GM23338 (cell line): Measurements from ENCODE around the gene SLC35A3. TPM values are rescaled to one million over a fixed set of nuclear protein-coding genes. Genes with fewer than 3 reads are reported as not detected.

Source experiments
- ATAC-seq: fragments of 200-7000 bp; cut with Tn5 transposase; 3 replicates; pipeline ENCODE4 v1.9.1; 2020
- DNase-seq: peaks from one replicate; pipeline ENCODE4 v3.0.0-alpha.2; 2015; ENCODE audit warnings: low spot score
- H2AFZ ChIP-seq: fragments of 200-600 bp; sonication (generic); 2 replicates; pipeline ENCODE4 v1.8.0; 2016; ENCODE audit warnings: antibody characterized with exemption, mild to moderate bottlenecking, moderate library complexity
- H3F3A ChIP-seq: fragments of 200-600 bp; sonication (generic); replicated peaks from 2 replicates; pipeline ENCODE4 v1.8.0; 2017; ENCODE audit warnings: antibody characterized with exemption, mixed run types, low read depth
- H3K27ac ChIP-seq: fragments of 200-600 bp; sonication (generic); 2 replicates; pipeline ENCODE4 v1.6.1; 2016; ENCODE audit warnings: low read depth
- H3K27me3 ChIP-seq: fragments of 200-600 bp; sonication (generic); 2 replicates; pipeline ENCODE4 v1.8.0; 2016; ENCODE audit warnings: mild to moderate bottlenecking, mixed run types, moderate library complexity; ENCODE audit not compliant: insufficient read depth
- H3K36me3 ChIP-seq: fragments of 200-600 bp; sonication (generic); 2 replicates; pipeline ENCODE4 v1.8.0; 2016; ENCODE audit warnings: mild to moderate bottlenecking; ENCODE audit not compliant: insufficient read depth
- H3K4me1 ChIP-seq: fragments of 200-600 bp; sonication (generic); 2 replicates; pipeline ENCODE4 v1.8.0; 2016; ENCODE audit warnings: mild to moderate bottlenecking, moderate library complexity; ENCODE audit not compliant: insufficient read depth
- H3K4me2 ChIP-seq: fragments of 200-600 bp; sonication (generic); 2 replicates; pipeline ENCODE4 v1.7.1; 2017; ENCODE audit warnings: mixed run types
- H3K4me3 ChIP-seq: fragments of 200-600 bp; sonication (generic); 2 replicates; pipeline ENCODE4 v1.6.1; 2016; ENCODE audit warnings: mixed run types
- H3K79me2 ChIP-seq: fragments of 200-600 bp; sonication (generic); replicated peaks from 2 replicates; pipeline ENCODE4 v1.8.0; 2017; ENCODE audit warnings: mild to moderate bottlenecking; ENCODE audit not compliant: insufficient read depth
- H3K9me2 ChIP-seq: fragments of 200-600 bp; sonication (generic); 2 replicates; pipeline ENCODE4 v1.8.0; 2017; ENCODE audit not compliant: insufficient read depth
- H4K20me1 ChIP-seq: fragments of 200-600 bp; sonication (generic); replicated peaks from 2 replicates; pipeline ENCODE4 v1.8.0; 2017; ENCODE audit warnings: mild to moderate bottlenecking; ENCODE audit not compliant: insufficient read depth
- H3K27ac Mint-ChIP-seq: 2 replicates; pipeline ENCODE4 v1.8.0; 2020; ENCODE audit warnings: inconsistent platforms, mild to moderate bottlenecking, moderate library complexity, mixed read lengths
- H3K27me3 Mint-ChIP-seq: 3 replicates; pipeline ENCODE4 v1.8.0; 2022; ENCODE audit warnings: low read depth, mild to moderate bottlenecking, moderate library complexity, mixed read lengths, inconsistent platforms; ENCODE audit not compliant: insufficient read depth, poor library complexity
- H3K36me3 Mint-ChIP-seq: 3 replicates; pipeline ENCODE4 v1.8.0; 2021; ENCODE audit warnings: low read depth, mild to moderate bottlenecking, inconsistent platforms, moderate library complexity, mixed read lengths
- H3K4me1 Mint-ChIP-seq: 3 replicates; pipeline ENCODE4 v1.8.0; 2020; ENCODE audit warnings: mild to moderate bottlenecking, inconsistent platforms, mixed read lengths
- H3K4me3 Mint-ChIP-seq: 3 replicates; pipeline ENCODE4 v1.8.0; 2021; ENCODE audit warnings: moderate library complexity, mild to moderate bottlenecking, inconsistent platforms, mixed read lengths
- H3K9me3 Mint-ChIP-seq: 3 replicates; pipeline ENCODE4 v1.8.0; 2020; ENCODE audit warnings: moderate library complexity, mild to moderate bottlenecking, inconsistent platforms, mixed read lengths
- CREB1 ChIP-seq: fragments of 250-450 bp; sonication (Bioruptor Pico); IDR thresholded peaks from 2 replicates; pipeline ENCODE4 v1.5.0; 2020; ENCODE audit warnings: low read depth, mild to moderate bottlenecking, moderate library complexity
- EZH2 ChIP-seq: fragments of 200-600 bp; sonication (generic); IDR thresholded peaks from one replicate; pipeline ENCODE4 v1.8.0; 2017; ENCODE audit warnings: antibody characterized with exemption, mild to moderate bottlenecking, low read depth; ENCODE audit not compliant: unreplicated experiment
- EZH2phosphoT487 ChIP-seq: fragments of 200-600 bp; sonication (generic); IDR thresholded peaks from one replicate; pipeline ENCODE4 v1.8.1; 2018; ENCODE audit warnings: antibody characterized with exemption; ENCODE audit not compliant: unreplicated experiment
- JUNB ChIP-seq: IDR thresholded peaks from one replicate; pipeline ENCODE4 v1.6.1; 2016; ENCODE audit warnings: antibody characterized with exemption; ENCODE audit not compliant: unreplicated experiment
- POLR2AphosphoS5 ChIP-seq: IDR thresholded peaks from 2 replicates; pipeline ENCODE4 v1.6.1; 2016; ENCODE audit warnings: antibody characterized with exemption, low read depth
- STAT1 ChIP-seq: IDR thresholded peaks from one replicate; pipeline ENCODE4 v1.6.1; 2016; ENCODE audit warnings: antibody characterized with exemption; ENCODE audit not compliant: unreplicated experiment
- ZNF331 ChIP-seq: fragments of 250-450 bp; sonication (Bioruptor Pico); IDR thresholded peaks from 2 replicates; pipeline ENCODE4 v1.5.0; 2020; ENCODE audit warnings: low read depth, mild to moderate bottlenecking, moderate library complexity
- polyA plus RNA-seq: library from polyadenylated mRNA; unstranded; fragments of >200 nt; fragmentation: Nextera tagmentation; extraction: Ambion mirVana; gene quantifications from 2 replicates; pipeline ENCODE4 v1.2.1, GENCODE V29; 2016
- total RNA-seq: library from RNA; depleted of rRNA; stranded (reverse); fragments of >200 nt; shearing (Covaris generic); gene quantifications from 2 replicates; pipeline ENCODE4 v1.2.3, GENCODE V29; 2014
- TF ChIP-seq, protein P1 (sequence below): fragments of 250-450 bp; sonication (Bioruptor Pico); IDR thresholded peaks from 2 replicates; pipeline ENCODE4 v1.5.0; 2020; ENCODE audit warnings: mild to moderate bottlenecking, moderate library complexity
- TF ChIP-seq, protein P2 (sequence below): IDR thresholded peaks from one replicate; pipeline ENCODE4 v1.6.1; 2018; ENCODE audit warnings: antibody characterized with exemption; ENCODE audit not compliant: unreplicated experiment
- TF ChIP-seq, protein P3 (sequence below): IDR thresholded peaks from 2 replicates; pipeline ENCODE4 v1.6.1; 2016; ENCODE audit warnings: antibody characterized with exemption
- TF ChIP-seq, protein P4 (sequence below), 2 experiments: fragments of 200-600 bp in 1 of 2; sonication (generic) in 1 of 2; conservative IDR thresholded peaks; 2 replicates each; pipeline versions ENCODE4 v1.5.1 to v1.6.1; 2016 to 2017; ENCODE audit warnings: antibody characterized with exemption in 2 of 2, low read depth in 2 of 2, mild to moderate bottlenecking in 2 of 2, moderate library complexity in 1 of 2

The SLC35A3 gene
- total and polyA plus RNA-seq, 2 experiments from 2014 or later = 7.6 to 27.2 TPM

DNA sequence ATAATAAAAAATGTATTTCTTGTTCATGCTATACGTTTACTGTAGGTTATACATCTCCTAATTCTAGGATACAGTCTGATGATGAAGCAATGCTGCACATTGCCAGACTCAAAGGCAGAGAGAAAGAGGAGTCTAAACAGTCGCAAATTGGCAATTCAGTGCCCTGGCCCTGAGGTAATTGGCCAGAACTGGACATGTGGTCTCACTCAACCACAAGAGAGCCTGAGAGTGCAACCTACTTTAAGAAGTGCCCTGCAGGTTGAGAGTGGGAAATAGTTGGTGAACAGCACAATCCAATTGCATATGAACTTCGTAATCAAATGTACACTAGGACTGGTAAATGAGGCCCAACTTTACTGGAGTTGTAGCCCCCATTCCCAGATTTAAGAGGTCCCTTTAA, 5.0 kb upstream of the SLC35A3 start (continued):
- TF ChIP-seq, protein P1, sequence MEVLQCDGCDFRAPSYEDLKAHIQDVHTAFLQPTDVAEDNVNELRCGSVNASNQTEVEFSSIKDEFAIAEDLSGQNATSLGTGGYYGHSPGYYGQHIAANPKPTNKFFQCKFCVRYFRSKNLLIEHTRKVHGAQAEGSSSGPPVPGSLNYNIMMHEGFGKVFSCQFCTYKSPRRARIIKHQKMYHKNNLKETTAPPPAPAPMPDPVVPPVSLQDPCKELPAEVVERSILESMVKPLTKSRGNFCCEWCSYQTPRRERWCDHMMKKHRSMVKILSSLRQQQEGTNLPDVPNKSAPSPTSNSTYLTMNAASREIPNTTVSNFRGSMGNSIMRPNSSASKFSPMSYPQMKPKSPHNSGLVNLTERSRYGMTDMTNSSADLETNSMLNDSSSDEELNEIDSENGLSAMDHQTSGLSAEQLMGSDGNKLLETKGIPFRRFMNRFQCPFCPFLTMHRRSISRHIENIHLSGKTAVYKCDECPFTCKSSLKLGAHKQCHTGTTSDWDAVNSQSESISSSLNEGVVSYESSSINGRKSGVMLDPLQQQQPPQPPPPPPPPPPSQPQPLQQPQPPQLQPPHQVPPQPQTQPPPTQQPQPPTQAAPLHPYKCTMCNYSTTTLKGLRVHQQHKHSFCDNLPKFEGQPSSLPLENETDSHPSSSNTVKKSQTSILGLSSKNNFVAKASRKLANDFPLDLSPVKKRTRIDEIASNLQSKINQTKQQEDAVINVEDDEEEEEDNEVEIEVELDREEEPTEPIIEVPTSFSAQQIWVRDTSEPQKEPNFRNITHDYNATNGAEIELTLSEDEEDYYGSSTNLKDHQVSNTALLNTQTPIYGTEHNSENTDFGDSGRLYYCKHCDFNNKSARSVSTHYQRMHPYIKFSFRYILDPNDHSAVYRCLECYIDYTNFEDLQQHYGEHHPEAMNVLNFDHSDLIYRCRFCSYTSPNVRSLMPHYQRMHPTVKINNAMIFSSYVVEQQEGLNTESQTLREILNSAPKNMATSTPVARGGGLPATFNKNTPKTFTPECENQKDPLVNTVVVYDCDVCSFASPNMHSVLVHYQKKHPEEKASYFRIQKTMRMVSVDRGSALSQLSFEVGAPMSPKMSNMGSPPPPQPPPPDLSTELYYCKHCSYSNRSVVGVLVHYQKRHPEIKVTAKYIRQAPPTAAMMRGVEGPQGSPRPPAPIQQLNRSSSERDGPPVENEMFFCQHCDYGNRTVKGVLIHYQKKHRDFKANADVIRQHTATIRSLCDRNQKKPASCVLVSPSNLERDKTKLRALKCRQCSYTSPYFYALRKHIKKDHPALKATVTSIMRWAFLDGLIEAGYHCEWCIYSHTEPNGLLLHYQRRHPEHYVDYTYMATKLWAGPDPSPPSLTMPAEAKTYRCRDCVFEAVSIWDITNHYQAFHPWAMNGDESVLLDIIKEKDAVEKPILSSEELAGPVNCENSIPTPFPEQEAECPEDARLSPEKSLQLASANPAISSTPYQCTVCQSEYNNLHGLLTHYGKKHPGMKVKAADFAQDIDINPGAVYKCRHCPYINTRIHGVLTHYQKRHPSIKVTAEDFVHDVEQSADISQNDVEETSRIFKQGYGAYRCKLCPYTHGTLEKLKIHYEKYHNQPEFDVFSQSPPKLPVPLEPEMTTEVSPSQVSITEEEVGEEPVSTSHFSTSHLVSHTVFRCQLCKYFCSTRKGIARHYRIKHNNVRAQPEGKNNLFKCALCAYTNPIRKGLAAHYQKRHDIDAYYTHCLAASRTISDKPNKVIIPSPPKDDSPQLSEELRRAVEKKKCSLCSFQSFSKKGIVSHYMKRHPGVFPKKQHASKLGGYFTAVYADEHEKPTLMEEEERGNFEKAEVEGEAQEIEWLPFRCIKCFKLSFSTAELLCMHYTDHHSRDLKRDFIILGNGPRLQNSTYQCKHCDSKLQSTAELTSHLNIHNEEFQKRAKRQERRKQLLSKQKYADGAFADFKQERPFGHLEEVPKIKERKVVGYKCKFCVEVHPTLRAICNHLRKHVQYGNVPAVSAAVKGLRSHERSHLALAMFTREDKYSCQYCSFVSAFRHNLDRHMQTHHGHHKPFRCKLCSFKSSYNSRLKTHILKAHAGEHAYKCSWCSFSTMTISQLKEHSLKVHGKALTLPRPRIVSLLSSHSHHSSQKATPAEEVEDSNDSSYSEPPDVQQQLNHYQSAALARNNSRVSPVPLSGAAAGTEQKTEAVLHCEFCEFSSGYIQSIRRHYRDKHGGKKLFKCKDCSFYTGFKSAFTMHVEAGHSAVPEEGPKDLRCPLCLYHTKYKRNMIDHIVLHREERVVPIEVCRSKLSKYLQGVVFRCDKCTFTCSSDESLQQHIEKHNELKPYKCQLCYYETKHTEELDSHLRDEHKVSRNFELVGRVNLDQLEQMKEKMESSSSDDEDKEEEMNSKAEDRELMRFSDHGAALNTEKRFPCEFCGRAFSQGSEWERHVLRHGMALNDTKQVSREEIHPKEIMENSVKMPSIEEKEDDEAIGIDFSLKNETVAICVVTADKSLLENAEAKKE (CRISPR knock-in tag) = no peak
- no peak for TF ChIP-seq EZH2phosphoT487
- TF ChIP-seq, protein P2, sequence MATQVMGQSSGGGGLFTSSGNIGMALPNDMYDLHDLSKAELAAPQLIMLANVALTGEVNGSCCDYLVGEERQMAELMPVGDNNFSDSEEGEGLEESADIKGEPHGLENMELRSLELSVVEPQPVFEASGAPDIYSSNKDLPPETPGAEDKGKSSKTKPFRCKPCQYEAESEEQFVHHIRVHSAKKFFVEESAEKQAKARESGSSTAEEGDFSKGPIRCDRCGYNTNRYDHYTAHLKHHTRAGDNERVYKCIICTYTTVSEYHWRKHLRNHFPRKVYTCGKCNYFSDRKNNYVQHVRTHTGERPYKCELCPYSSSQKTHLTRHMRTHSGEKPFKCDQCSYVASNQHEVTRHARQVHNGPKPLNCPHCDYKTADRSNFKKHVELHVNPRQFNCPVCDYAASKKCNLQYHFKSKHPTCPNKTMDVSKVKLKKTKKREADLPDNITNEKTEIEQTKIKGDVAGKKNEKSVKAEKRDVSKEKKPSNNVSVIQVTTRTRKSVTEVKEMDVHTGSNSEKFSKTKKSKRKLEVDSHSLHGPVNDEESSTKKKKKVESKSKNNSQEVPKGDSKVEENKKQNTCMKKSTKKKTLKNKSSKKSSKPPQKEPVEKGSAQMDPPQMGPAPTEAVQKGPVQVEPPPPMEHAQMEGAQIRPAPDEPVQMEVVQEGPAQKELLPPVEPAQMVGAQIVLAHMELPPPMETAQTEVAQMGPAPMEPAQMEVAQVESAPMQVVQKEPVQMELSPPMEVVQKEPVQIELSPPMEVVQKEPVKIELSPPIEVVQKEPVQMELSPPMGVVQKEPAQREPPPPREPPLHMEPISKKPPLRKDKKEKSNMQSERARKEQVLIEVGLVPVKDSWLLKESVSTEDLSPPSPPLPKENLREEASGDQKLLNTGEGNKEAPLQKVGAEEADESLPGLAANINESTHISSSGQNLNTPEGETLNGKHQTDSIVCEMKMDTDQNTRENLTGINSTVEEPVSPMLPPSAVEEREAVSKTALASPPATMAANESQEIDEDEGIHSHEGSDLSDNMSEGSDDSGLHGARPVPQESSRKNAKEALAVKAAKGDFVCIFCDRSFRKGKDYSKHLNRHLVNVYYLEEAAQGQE = no peak

DNA sequence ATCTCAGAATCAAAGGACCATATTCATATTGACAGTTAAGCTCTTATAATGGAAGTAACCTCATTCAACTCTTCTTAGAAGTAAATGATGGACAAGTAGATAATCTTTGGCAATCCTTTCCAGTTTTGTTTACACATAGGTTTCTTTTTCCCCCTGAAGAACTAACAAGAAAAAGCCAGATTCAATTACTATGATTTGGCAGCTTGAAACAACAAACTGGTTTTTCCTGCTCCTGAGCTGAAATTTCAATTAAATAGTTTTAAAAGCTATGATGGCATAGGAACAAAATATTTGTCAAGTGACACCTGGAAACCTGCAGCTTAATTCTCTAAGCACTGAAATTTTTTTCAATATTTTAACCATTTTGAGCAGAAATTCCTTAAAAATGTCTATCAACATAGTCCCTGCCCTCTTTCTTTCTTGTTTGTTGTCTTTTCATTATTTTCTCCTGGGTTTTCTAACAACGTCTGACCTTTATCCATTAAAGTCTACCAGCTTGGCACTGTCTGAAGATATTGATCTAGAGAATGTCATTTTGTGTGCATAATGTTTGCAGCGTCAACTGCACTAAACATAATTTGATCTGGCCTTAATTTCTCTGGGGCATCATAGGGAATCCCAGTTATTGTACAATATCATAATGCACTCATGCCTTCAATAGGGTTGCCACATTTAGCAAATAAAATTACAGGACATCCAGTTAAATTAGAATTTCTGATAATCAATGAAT, 4.0 kb upstream of the SLC35A3 start:
- Histone ChIP-seq H3K27me3 (no peaks in the 10 kb centered on the region), H3K36me3 (no peaks in the 10 kb centered on the region), H3F3A (0 out of 2 replicates have a peak, but pooled peaks cover 7% of the 10 kb centered on the region), H3K79me2 (peaks cover under 1% of the 10 kb centered on the region), H4K20me1 (no peaks in the 10 kb centered on the region), H2AFZ (no peak overlapping the region), H3K9me2 (no peaks in the 10 kb centered on the region), H3K4me2 (no peak overlapping the region), H3K4me1 (peaks cover 11% of the 10 kb centered on the region), H3K27ac (no peak overlapping the region), H3K4me3 (no peak overlapping the region)
- ATAC-seq = no peak
- H3K36me3 Mint-ChIP-seq = no peaks in the 10 kb centered on the region
- no peaks in the 10 kb centered on the region for H3K9me3 Mint-ChIP-seq
- H3K4me3 Mint-ChIP-seq = no peak overlapping the region
- H3K4me1 Mint-ChIP-seq = peaks cover 9% of the 10 kb centered on the region
- H3K27ac Mint-ChIP-seq = no peak overlapping the region
- DNase-seq = no peak
- peaks cover 10% of the 10 kb centered on the region for H3K27me3 Mint-ChIP-seq
- TF ChIP-seq EZH2 = no peak
- no peak for TF ChIP-seq JUNB
- no peak for TF ChIP-seq STAT1
- TF ChIP-seq CREB1 = no peak
- TF ChIP-seq ZNF331 (CRISPR knock-in tag) = no peak
- TF ChIP-seq EZH2phosphoT487 = no peak
- TF ChIP-seq, protein P3, sequence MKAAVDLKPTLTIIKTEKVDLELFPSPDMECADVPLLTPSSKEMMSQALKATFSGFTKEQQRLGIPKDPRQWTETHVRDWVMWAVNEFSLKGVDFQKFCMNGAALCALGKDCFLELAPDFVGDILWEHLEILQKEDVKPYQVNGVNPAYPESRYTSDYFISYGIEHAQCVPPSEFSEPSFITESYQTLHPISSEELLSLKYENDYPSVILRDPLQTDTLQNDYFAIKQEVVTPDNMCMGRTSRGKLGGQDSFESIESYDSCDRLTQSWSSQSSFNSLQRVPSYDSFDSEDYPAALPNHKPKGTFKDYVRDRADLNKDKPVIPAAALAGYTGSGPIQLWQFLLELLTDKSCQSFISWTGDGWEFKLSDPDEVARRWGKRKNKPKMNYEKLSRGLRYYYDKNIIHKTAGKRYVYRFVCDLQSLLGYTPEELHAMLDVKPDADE = no peak
- TF ChIP-seq, protein P4, sequence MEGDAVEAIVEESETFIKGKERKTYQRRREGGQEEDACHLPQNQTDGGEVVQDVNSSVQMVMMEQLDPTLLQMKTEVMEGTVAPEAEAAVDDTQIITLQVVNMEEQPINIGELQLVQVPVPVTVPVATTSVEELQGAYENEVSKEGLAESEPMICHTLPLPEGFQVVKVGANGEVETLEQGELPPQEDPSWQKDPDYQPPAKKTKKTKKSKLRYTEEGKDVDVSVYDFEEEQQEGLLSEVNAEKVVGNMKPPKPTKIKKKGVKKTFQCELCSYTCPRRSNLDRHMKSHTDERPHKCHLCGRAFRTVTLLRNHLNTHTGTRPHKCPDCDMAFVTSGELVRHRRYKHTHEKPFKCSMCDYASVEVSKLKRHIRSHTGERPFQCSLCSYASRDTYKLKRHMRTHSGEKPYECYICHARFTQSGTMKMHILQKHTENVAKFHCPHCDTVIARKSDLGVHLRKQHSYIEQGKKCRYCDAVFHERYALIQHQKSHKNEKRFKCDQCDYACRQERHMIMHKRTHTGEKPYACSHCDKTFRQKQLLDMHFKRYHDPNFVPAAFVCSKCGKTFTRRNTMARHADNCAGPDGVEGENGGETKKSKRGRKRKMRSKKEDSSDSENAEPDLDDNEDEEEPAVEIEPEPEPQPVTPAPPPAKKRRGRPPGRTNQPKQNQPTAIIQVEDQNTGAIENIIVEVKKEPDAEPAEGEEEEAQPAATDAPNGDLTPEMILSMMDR (conservative IDR thresholded peaks at IDR 0.05; ENCODE audit: low read depth in 2 of 2) = no peak
- TF ChIP-seq POLR2AphosphoS5 = no peak
